GM18511 (cell line): ENCODE data around the gene GRK2.
A peak's percentile ranks its signal among the peaks of the same experiment; 100 is the strongest.
"Not testable (repeated sequence)": the region's sequence is repeated elsewhere in the genome, so short reads cannot be mapped to it uniquely, and the experiment has no call there.

Experiments used
- ATAC-seq: cut with Tn5 transposase; IDR thresholded peaks from one replicate; pipeline ENCODE4 v1.9.1; 2021; ENCODE audit warnings: mild to moderate bottlenecking, moderate library complexity; ENCODE audit not compliant: unreplicated experiment

Gene GRK2

DNA sequence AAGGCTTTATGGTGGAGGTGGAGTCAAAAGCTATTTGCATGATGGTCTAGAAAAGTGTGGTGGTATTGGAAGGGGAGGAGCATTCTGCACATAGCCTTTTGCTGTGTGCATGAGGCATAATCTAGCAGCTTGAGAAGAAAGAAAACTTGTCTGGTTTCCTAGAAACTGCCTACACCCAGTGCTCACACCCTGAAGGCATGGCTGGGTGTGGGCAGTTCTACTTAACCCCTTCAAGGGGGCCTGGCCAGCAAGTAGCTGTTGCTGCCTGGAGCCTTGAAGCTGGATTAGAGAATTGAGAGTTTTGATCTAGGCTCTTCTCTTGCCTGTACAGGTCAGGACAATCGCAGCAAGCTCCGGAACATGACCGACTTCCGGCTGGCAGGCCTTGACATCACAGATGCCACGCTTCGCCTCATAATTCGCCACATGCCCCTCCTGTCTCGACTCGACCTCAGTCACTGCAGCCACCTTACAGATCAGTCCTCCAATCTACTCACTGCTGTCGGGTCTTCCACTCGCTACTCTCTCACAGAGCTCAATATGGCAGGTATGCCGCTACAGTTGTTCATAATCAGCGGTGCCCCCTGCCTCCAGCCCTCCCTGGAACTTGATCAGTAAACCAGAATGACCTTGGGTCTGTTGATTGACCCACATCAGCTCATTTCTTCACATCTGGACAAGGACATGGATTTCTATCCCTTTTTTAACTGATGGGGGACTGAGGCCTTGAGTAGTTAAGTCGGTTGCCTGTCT is 12.2 kb upstream of the GRK2 start:
- no peak for ATAC-seq

DNA sequence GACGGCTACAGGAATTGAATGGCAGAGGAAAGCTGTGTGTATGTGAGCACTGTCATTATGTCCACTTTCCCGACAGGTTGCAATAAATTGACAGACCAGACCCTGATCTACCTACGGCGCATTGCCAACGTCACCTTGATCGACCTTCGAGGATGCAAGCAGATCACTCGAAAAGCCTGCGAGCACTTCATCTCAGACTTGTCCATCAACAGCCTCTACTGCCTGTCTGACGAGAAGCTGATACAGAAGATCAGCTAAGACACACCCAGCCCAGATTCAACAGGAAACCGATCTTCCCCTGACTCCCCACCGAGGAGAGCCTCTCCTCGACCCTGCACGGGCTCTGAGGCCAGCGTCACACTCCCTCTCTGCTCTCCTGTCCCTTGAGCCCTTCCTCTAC is 11.5 kb upstream of the GRK2 start:
- ATAC-seq: no peak

GRCh38 chr11:67255353-67255752 is 10.9 kb upstream of the GRK2 start:
- ATAC-seq: no peak

GRCh38 chr11:67255864-67256263 is 10.4 kb upstream of the GRK2 start:
- no peak for ATAC-seq

DNA sequence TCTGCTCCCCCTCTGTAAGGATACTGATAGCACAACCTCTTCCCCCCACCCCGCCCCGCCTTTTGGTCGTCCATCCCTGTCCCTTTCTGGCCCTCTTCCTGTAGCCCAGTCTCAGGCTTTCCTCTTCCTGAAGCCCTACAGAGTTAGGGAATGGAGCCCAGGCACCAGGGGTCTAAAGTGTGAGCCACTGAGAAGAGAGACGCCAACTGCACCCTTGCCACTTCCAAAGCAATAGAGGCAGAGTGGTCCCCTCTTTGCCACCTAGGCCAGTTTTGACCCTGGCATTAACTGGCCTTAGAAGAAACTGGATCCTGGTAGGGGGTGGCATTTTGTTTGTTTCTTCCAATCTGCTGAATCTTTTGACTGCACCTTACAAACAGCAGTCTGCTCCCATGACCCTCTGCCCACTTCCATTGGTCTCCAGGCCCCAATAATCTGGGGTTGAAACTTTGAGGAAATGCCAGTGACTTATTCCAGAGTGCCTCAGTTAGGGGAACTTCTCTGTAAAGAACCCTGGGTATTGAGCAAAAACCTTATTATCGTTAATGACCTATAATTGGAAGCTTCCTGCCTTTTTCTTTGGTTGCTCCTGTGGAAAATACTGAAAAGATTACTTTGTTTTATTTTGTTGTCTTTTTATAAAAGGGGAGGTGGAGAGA is 9.7 kb upstream of the GRK2 start:
- ATAC-seq: no peak

DNA sequence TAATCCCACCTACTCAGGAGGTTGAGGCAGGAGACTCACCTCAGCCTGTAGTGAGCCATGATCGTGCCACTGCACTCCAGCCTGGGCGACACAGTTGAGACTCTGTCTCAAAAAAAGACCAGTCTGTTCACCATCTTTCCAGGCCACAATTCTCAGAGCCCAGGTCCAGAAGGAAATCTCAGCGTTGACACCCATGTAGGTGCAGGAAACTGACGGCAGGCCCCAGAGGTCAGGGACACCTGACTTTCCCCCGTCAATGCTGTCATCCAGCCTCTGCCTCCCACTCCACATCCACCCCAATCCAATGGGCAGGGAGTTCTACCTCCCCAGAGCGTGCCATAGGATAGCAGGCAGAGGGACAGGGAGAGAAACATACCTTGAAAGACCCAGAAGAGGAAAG is 5.9 kb upstream of the GRK2 start:
- ATAC-seq: no peak

DNA sequence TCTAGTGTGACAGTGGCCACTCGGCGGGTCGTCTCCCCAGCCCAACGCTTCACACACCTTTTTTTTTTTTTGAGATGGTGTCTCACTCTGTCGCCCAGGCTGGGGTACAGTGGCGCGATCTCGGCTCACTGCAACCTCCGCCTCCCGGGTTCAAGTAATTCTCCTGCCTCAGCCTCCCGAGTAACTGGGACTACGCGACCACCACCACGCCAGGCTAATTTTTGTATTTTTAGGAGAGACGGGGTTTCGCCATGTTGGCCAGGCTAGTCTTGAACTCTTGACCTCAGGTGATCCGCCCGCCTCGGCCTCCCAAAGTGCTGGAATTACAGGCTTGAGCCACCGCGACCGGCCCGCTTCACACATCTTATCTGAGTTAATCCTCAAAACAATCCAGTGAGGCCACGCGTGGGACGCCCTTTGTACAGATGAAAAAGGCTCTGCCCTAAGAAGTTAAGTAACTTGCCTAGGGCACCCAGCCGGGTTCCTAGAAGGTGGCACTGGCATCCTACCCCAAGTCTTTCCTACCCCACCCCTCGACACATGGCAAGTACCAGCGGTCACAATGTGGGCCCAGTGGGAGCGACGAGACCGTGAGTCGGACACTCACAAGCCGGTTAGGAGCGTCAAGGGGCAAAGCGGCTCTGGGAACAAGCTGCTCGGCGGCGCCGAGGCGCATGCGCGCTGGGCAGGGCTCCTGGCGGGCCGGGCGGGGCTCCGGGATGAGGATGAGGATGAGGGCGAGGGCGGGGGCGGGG is 5.2 kb upstream of the GRK2 start:
- not testable (repeated sequence) for ATAC-seq

DNA sequence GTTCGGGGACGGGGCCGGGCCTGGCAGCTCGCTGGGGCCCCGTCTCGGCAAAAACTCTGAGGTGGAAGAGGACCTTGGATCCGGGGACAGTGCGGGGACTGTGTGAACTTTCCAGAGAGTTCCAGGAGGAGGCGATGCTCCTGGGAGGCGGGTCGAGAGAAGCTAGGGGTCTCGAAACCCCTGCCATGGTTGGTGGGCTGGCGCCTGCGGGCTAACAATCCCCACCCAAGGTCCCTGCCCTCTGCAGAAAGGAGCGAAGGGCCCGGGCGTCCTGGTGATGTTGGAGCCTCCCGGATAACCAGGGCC is 4.7 kb upstream of the GRK2 start:
- no peak for ATAC-seq

DNA sequence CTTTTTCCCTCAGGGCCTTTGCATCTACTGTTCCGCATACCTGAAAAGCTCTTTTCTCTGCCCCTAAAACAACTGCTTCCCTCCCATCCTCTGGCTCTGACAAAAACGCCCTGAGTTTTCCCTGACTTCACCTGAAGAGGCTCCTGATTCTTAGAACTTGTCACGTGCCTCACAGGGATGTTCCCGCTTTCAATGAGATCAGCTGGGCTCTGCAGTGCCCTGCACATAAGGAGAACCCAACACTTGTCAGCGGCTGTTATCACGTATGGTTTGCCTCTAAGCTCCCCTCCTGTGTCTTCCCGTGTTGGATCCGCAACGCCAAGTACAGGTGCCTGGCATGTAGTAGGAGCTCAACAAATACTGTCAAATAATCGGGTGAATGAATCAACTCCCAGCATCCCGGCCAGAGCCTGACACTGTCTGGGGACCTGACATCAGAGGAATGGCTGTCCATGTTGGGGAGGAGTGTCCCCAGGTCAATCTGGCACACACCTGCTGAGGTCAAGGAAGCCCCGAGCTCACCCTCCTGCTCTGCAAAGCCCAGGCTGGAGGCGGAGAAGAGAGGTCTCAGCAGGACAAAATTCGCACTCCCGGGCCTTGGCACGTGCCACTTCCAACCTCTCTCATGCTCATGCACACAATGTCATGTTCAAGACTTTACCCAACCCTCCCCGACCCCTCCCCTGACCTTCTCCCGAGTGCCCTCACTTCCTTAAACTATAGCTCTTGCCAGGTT is 4.2 kb upstream of the GRK2 start:
- ATAC-seq: no peak

- peak; percentile 44 for ATAC-seq
These were observed 3.3 kb upstream of the GRK2 start for GRCh38 chr11:67262731-67263675.

GRCh38 chr11:67264260-67264659 is 2.0 kb upstream of the GRK2 start:
- ATAC-seq: no peak

DNA sequence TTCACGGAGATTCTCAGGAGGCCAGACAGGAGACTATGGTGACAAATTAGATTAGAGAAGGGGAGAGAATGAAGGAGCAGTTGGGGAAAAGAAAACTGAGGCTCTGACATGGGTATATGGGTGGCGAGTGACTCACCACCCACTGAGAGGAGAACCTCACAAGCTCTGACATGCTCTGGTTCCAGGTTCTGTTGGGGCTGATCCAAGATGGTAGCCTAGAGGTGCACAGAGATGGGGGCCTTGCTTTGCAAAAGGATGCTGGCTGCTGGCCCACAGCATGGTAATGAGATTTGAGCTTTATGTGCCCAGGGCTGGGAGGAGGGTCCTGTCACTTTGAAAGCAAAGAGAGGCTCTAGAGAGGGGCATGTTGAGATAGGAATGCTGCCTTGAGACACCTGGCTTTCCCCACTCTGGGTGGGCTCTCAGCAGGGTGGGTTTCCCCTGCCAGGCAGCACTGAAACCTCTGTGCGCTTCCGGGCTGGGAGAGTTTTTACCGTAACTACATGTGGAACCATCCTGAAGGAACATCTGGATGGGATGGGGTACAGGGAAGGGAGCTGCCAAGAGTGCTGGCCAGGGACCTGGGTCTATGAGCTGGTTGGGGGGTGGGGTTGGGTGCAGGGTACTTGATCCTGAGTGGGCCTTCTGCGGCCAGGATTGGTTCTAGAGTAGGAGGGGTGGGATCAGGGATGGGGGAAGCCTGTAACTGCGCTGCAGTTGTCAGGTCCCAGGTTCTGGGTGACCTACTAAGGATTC is 1.2 kb upstream of the GRK2 start:
- ATAC-seq: no peak

DNA sequence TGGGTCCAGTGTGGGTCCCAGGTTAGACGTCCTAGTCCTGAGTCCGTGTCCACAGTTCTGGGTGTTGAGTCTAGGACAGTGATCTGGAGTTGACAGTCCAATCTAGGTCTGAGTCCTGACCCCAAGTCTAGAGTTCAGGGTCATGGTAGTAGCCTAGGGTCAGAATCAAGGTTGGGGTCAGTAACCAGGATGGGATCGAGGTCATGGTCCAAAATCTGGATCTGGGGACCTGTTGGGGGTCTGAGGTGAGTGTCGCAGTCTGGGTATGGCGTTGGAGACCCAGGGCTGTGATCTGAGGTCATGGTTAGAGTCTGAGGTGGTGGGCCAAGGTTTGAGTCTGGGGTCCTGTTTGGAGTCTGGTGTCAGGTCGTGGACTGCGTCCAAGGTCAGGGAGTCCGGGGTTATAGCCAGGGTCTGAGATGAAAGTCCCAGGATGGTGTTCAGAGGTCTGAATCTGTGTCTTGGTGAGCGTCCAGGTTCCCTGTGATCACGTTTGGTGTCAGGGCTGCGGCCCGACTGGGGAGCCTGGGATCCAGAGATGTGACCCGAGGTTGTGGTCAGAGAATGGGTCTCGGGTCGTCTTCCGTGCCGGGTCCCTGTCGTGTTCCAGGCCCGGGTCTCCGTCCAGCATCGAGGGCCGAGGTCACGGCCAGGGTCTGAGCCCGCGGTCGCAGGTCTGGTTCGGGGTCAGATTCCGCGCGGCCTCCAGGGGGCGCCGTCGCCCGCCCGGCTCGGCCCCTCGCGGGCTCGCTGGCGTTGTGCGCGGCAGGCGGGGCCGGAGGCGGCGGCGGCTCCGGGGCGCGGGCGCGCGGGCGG is 432 bp upstream of the GRK2 start:
- peak; percentile 39 for ATAC-seq

DNA sequence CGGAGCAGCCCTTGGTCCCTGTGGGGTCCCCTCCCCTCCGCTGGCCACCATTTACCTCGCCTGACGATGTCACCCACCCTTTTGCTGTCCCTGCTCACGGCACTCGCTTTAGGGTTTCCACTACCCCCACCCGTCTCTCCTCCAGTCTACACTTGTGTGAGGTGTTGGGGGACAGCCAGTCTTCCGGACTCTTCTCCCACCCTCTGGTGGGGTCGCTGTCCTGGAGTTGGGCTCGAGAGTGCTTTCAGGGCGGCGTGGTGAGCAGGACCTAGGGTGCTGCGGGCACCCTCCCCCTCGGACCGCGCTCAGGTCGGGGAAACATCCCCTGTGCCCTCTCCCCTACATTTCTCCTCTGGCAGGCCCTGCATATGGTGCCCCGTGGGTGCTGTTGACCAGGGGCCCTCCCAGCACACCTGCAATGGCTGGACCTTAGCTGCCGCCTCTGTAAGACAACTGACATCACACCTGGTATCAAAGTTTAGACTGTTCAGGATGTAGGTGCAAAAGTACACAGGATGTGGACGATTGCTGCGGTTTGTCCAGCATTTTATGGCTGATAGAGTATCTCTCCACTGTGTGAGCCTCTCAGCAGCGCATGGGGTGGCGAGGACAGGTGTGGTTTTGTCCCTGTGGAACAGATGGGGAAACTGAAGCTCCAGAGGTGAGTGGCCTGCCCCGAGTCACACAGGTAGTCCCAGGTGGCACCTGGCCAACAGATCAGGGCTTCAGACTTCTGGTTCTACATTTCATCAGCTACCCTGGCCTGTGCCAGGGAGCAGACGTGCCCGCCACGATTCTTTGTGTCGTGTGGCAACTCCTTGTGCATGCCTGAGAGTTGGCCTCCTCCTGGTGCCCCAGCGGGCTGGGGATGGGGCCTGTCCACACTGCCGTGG is 1.2 kb downstream of the GRK2 start:
- ATAC-seq: no peak

DNA sequence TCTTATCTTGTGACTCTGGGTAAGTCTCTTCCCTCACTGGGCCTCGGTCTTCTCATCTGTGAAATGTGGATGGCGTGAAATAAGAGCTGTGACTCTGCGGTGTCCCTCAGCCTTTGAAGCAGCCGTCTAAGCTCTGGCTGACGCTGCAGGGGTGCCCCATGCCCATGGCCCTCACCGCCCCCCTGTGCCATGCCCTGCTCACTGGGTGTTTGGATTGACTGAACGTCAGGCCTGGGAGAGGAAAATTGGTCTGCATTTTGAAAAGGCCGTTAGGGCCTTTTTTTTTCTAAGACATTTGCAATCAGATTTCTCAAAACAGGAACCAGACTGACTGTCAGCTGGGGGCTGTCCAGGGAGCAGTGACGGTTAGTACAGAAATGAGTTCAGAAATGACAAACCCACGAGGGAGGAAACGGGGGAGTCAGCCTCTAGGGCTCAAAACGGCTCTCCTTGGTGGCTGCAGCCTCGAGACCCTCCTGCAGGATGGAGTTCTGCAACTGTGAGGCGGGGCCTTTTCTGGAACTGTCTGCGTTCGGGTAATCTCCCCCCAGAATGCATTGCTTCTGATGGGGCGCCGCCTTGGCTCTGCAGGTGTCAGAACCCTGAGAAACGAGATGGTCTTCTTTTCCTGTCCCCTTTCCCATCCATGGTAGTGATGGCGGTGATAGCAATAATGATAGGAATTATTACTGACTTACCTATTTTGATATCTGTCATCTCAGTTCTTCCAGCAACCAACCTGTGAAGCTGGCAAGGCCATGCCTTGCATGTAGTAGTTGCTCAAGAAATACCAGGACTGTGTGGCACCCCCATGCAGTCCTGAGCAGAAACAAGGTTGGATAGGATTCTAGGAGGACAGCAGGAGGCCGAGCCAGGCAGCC is 2.0 kb downstream of the GRK2 start:
- ATAC-seq: peak; percentile 54

- ATAC-seq: no peak
These were observed 2.6 kb downstream of the GRK2 start for GRCh38 chr11:67268962-67269268.
